ENCODE data around the gene SLCO2A1. TPM values are rescaled to one million over a fixed set of nuclear protein-coding genes. Genes with fewer than 3 reads are reported as not detected.
A peak's percentile ranks its signal among the peaks of the same experiment; 100 is the strongest.

SLCO2A1 gene
- total and polyA plus RNA-seq, 8 donors = 34.7 to 180 (median 57.6) TPM

DNA sequence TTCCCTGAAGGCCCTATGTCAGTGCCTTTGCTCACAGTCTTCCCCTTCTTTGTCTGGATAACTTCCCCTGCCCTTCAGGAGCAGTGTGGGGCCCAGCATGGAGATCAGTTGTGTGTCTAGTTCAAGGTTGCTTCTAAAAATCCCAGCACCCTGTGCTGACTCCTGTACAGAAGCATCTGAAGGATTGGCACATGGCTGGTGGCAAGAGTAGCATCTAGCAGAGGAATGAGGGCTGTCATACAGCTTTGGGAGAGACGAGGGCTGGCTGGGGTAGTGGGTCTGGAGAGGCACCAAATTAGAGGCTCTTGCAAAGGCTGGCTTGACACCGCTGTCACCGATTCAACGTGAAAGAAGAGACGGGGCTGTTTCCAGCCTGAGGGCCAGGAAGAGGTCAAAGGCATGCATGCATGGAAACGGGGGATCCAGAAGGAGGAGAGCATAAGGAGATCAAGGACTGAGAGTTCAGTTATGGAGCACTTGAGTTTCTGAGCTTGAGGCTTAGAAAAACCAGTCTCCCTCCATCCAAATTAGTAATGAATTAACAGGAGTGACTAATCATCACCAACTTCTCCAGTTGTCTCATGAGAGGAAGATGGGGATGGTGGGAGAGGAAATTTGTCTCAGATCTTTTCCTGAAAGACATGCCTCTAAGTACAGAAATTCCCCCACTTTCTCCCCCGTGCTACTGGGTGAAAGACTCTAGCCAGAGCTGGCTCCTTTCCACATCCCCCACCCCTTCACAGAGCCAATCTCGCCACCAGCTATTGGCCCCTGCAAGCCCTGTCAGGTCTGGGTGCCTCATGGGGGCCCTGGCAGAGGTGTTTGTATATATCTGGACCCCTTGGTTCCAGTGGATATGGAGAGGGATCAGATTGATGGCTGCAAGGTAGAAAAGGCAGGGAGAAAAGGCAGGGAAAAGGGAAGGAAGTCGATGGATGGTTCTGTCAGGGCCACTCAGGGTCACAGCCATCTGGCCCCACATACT is 45.9 kb downstream of the SLCO2A1 start:
- Histone ChIP-seq H3K36me3 (peaks cover 0 to 2% of the 10 kb centered on the region in 2 donors), H3K27me3 (no peaks in the 10 kb centered on the region), H3K4me1 (peaks cover 0 to 13% of the 10 kb centered on the region in 2 donors), H3K4me3 (no peak overlapping the region), H3K27ac (no peak overlapping the region), H3K9me3 (no peaks in the 10 kb centered on the region)
- DNase-seq = no peak
- TF ChIP-seq, protein P1, sequence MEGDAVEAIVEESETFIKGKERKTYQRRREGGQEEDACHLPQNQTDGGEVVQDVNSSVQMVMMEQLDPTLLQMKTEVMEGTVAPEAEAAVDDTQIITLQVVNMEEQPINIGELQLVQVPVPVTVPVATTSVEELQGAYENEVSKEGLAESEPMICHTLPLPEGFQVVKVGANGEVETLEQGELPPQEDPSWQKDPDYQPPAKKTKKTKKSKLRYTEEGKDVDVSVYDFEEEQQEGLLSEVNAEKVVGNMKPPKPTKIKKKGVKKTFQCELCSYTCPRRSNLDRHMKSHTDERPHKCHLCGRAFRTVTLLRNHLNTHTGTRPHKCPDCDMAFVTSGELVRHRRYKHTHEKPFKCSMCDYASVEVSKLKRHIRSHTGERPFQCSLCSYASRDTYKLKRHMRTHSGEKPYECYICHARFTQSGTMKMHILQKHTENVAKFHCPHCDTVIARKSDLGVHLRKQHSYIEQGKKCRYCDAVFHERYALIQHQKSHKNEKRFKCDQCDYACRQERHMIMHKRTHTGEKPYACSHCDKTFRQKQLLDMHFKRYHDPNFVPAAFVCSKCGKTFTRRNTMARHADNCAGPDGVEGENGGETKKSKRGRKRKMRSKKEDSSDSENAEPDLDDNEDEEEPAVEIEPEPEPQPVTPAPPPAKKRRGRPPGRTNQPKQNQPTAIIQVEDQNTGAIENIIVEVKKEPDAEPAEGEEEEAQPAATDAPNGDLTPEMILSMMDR (IDR thresholded peaks at IDR 0.05) = no peak
- ATAC-seq = no peak
- intact Hi-C loops (cut with DNase I) = no loop called here

DNA sequence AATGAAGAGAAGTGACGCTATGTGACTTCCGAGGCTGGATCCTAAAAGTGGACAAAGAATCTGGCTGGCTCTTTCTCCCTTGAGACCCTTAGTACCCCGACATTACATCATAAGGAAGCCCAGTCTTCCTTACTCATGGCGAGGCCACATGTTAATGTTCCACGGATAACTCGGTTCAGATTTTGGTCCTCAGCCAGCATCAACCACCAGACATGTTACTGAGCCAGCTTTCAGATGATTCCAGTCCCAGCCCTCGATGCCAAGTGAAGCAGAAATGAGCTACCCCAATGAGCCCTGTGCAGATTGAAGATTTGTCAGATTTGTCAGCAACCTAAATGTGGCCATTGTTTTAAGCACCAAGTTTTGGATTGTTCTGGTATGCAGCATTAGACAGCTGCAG is 46.6 kb downstream of the SLCO2A1 start:
- Histone ChIP-seq H3K27ac (no peak overlapping the region), H3K36me3 (peaks cover 0 to 9% of the 10 kb centered on the region in 2 donors), H3K27me3 (no peaks in the 10 kb centered on the region), H3K9me3 (no peaks in the 10 kb centered on the region), H3K4me3 (no peak overlapping the region), H3K4me1 (peaks cover 0 to 20% of the 10 kb centered on the region in 2 donors)
- intact Hi-C loops (cut with DNase I) = no loop called here
- no peak for ATAC-seq
- no peak for DNase-seq
- TF ChIP-seq, protein P1 (IDR thresholded peaks at IDR 0.05) = no peak

DNA sequence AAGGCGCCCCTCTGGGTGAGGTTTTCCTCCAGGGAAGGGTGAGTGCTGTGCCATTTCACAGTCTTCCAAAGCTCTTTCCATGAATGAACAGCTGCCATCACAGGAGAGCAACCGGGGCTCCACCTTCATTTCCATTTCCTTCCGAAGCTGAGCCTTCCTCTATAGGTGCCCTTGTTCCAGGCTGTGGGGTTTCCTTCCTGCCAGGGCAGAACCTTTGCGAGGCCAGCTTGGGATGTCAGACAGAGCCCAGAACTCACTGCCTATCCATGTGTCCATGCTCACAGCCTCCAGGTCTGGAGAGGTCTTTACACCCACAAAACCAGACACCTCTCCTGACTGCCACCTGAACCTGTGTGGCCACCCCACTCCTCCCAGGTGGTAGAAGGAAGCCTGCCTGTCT is 49.2 kb downstream of the SLCO2A1 start:
- H3K27me3 ChIP-seq = no peaks in the 10 kb centered on the region
- TF ChIP-seq, protein P1 (IDR thresholded peaks at IDR 0.05) = no peak
- H3K4me3 ChIP-seq = no peak overlapping the region
- no peak overlapping the region for H3K27ac ChIP-seq
- DNase-seq (no peak), ATAC-seq (no peak)
- H3K36me3 ChIP-seq = peaks cover 0 to 14% of the 10 kb centered on the region in 2 donors
- intact Hi-C loops (cut with DNase I) = no loop called here
- H3K9me3 ChIP-seq = no peaks in the 10 kb centered on the region
- peaks cover 0 to 25% of the 10 kb centered on the region in 2 donors for H3K4me1 ChIP-seq

DNA sequence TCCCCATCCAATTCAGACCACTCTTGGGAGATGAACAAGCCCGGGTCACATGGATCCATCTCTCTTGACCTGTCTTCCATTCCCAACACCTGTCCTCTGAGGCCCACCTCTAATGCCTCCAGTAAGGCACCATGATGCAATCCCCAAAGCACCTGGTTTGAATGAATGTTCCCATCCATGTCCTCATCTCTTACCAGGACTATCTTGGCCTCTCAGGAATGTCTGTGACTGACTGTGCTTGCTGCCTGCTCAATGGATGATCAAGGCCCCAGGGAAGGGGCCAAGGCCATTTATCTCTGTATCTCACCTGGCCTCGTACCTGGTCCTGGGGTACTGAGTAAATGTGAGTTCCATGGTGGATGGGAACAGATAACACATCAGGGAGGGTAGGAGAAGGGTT is 49.7 kb downstream of the SLCO2A1 start:
- Histone ChIP-seq H3K27ac (peak overlapping the region in 1 of 2 donors; percentile 37), H3K4me1 (peaks cover 0 to 25% of the 10 kb centered on the region in 2 donors), H3K36me3 (peaks cover 0 to 14% of the 10 kb centered on the region in 2 donors), H3K9me3 (no peaks in the 10 kb centered on the region), H3K27me3 (no peaks in the 10 kb centered on the region), H3K4me3 (no peak overlapping the region)
- TF ChIP-seq, protein P1 (IDR thresholded peaks at IDR 0.05) = no peak
- no peak for ATAC-seq
- intact Hi-C loops (cut with DNase I) = no loop called here
- no peak for DNase-seq

DNA sequence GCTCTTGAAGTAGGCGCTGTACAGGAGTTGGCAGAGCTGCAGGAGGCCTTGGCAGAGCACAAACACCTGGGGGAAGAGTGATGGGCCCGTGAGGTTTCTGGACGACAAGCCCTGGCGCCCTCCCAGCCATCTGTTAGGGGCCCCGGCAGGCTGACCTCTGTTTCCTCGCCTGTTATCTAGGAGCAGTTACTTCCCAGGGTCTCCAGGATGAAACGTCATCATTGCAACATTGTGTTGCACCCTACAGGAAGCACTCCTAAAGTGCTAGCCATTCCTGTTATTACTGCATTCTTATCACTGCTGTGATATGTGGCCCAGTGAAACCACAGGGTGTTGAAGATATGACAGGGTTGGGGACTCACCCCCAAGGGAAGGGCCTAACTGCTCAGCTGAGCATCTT is 50.2 kb downstream of the SLCO2A1 start:
- Histone ChIP-seq H3K9me3 (no peaks in the 10 kb centered on the region), H3K4me3 (no peak overlapping the region), H3K4me1 (peaks cover 0 to 25% of the 10 kb centered on the region in 2 donors), H3K27me3 (no peaks in the 10 kb centered on the region), H3K27ac (peak overlapping the region in 1 of 2 donors; percentile 37), H3K36me3 (peaks cover 0 to 14% of the 10 kb centered on the region in 2 donors)
- intact Hi-C loops (cut with DNase I) = no loop called here
- DNase-seq (no peak), ATAC-seq (no peak)
- TF ChIP-seq, protein P1 (IDR thresholded peaks at IDR 0.05) = no peak
